Spinal cord (tissue), 10 donors: ENCODE data around the gene RAB4A. TPM values are rescaled to one million over a fixed set of nuclear protein-coding genes. Genes with fewer than 3 reads are reported as not detected.

Experiments
- DNase-seq, 6 donors: peaks; one replicate each; pipeline versions ENCODE4 v3.0.0 to v3.0.0-alpha.2; 2013 to 2015; ENCODE audit warnings: low spot score in 6 of 6, low read depth in 4 of 6
- H3K27ac ChIP-seq: one replicate; pipeline ENCODE4 v1.5.1; 2013; ENCODE audit warnings: low read depth, low read length, control low read depth
- H3K27me3 ChIP-seq: one replicate; pipeline ENCODE4 v1.6.1; 2013; ENCODE audit warnings: low read length; ENCODE audit not compliant: control insufficient read depth, insufficient read depth
- H3K36me3 ChIP-seq: one replicate; pipeline ENCODE4 v1.6.1; 2013; ENCODE audit warnings: low read length; ENCODE audit not compliant: control insufficient read depth, insufficient read depth
- H3K4me1 ChIP-seq: one replicate; pipeline ENCODE4 v1.6.1; 2013; ENCODE audit warnings: low read length; ENCODE audit not compliant: control insufficient read depth, insufficient read depth
- H3K4me3 ChIP-seq: one replicate; pipeline ENCODE4 v1.5.1; 2013; ENCODE audit warnings: low read depth, low read length, control low read depth
- H3K9me3 ChIP-seq: one replicate; pipeline ENCODE4 v1.6.1; 2013; ENCODE audit warnings: low read length; ENCODE audit not compliant: control insufficient read depth, insufficient read depth
- WGBS: methylation state at CpG from one replicate; pipeline ENCODE4 v1.1.5; 2013; ENCODE audit warnings: missing lambda C conversion rate; ENCODE audit not compliant: insufficient coverage; 5-methylcytosine and 5-hydroxymethylcytosine counted together
- polyA plus RNA-seq, 2 donors: library from polyadenylated mRNA; unstranded; fragments of 120-200 nt; gene quantifications; one replicate each; pipeline ENCODE4 v1.2.1, GENCODE V29; 2013; ENCODE audit not compliant: insufficient read length in 2 of 2
- total RNA-seq, 2 donors: library from RNA; depleted of rRNA in 1 of 2; stranded (reverse); fragments of 120-200 nt in 1 of 2; fragments of >200 nt in 1 of 2; gene quantifications; one replicate each; pipeline versions ENCODE4 v1.2.3 to v1.2.4, GENCODE V29; 2013 to 2014
- donor health status: healthy.

The RAB4A gene
- total and polyA plus RNA-seq, 4 donors, result 42.6 to 82.2 (median 58.5) TPM

DNA sequence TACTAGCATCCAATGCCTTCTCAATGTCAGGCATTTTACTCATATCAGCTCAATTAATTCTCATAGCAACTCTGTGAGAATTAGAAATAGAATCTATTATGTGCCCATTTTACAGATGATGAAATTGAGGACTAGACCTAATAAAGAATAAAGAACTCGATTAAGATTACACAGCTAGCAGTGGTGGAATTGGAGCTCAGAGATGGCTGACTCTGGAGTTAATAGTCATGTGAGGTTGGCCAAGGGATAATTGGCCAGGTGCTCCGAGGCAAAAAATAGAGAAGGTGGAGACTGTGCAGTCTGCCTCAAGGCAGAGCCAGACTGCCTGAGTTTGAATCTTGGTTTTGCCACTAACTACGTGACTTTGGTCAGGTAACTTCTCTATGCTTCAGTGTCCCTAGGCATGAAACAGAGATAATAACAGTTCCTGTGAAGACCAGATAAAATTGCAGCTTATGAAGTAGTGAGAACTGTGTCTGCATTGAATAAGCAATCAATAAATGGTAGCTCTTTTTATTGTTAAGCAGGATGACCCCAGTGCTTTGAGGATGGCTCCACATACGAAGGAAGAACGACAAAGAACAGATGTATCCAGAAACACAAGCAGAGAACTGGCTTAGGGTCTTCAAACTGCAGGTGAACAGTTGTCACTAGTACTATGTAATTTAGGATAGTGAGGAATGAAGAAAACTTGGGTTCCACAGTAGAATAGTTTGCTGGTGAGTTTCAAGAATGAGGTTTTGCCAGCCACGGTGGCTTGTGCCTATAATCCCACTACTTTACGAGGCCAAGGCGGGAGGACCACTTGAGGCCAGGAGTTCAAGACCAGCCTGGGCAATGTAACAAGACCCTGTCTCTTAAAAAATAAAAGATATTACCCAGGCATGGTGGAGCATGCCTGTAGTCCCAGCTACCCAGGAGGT is 78.8 kb downstream of the RAB4A start:
- 87% methylated on average over 8 of the region's 8 CpGs for WGBS
- Histone ChIP-seq H3K9me3 (peaks cover 4% of the 10 kb centered on the region), H3K27me3 (peaks cover 2% of the 10 kb centered on the region), H3K4me1 (no peaks in the 10 kb centered on the region), H3K4me3 (no peak overlapping the region), H3K36me3 (no peaks in the 10 kb centered on the region), H3K27ac (no peak overlapping the region)
- DNase-seq, result no peak

DNA sequence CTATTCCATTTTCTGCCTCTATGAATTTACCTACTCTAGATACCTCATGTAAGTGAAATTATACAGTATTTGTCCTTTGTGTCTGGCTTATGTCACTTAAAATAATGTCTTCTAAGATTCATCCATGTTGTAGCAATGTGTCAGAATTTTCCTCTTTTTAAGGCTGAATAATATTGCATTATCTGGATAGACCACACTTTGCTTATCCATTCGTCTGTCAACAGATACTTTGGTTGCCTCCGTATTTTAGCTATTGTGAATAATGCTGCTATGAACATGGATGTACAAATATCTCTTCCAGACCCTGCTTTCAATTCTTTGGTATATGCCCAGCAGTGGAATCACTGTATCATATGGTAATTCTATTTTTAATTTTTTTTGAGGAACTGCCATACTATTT is 82.1 kb downstream of the RAB4A start:
- DNase-seq, result peak in 1 of 6 donors; percentile 35
- no CpG with 5 or more reads among the region's 2 CpGs for WGBS

DNA sequence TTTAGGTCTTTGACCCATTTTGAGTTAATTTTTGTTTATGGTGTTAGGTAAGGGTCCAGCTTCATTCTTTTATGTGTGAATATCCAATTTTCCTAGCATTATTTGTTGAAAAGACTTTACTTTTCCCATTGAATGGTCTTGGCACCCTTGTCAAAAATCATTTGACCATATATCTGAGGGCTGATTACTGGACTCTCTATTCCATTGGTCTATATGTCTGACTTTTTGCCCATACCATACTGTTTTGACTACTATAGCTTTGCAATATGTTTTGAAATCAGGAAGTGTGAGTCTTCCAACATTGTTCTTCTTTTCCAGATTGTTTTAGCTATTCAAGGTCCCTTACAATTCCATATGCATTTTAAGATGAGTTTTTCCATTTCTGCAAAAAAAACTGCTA is 83.3 kb downstream of the RAB4A start:
- Histone ChIP-seq H3K27me3 (no peaks in the 10 kb centered on the region), H3K9me3 (peaks cover 5% of the 10 kb centered on the region), H3K4me1 (no peaks in the 10 kb centered on the region), H3K4me3 (no peak overlapping the region), H3K27ac (no peak overlapping the region), H3K36me3 (no peaks in the 10 kb centered on the region)
- no peak for DNase-seq

More for the DNA sequence above, 82.1 kb downstream of the RAB4A start:
- Histone ChIP-seq H3K27me3 (no peaks in the 10 kb centered on the region), H3K4me1 (no peaks in the 10 kb centered on the region), H3K9me3 (peaks cover 5% of the 10 kb centered on the region), H3K4me3 (no peak overlapping the region), H3K27ac (no peak overlapping the region), H3K36me3 (no peaks in the 10 kb centered on the region)

Other genes with a start within 250 kb of the RAB4A start
- 10 to 100 TPM; 14.0 to 34.7 TPM for gene CCSAP, start 71.9 kb downstream of the RAB4A start, total RNA-seq
- 10 to 100 TPM; 19.3 to 23.2 TPM for gene CCSAP, start 71.9 kb downstream of the RAB4A start, polyA plus RNA-seq
- gene ACTA1, start 163.0 kb downstream of the RAB4A start, total RNA-seq, result 1 to 10 TPM; 1.5 to 1.7 TPM
- gene ACTA1, start 163.0 kb downstream of the RAB4A start, polyA plus RNA-seq, result 10 to 100 TPM in 1 of 2 donors, 1 to 10 TPM in 1; 3.2 to 17.9 TPM
- 10 to 100 TPM; 46.4 to 57.5 TPM for gene NUP133, start 237.2 kb downstream of the RAB4A start, total RNA-seq
- 10 to 100 TPM; 38.8 to 41.2 TPM for gene NUP133, start 237.2 kb downstream of the RAB4A start, polyA plus RNA-seq